OCI-LY3 (cell line): Measurements from ENCODE around the gene PI4KB.

ENCODE experiments used
- H2AFZ ChIP-seq: fragments of 200-600, 300-600 bp; shearing (Covaris generic); 2 replicates; pipeline ENCODE4 v1.6.0; 2014; ENCODE audit warnings: antibody characterized with exemption, low read depth, low read length
- H3K27ac ChIP-seq: fragments of 200-600, 300-600 bp; sonication (generic); 2 replicates; pipeline ENCODE4 v1.5.1; 2014; ENCODE audit warnings: mild to moderate bottlenecking, low read length, moderate library complexity, mixed read lengths
- H3K27me3 ChIP-seq: fragments of 200-600, 300-600 bp; sonication (generic); 2 replicates; pipeline ENCODE4 v1.6.1; 2014; ENCODE audit warnings: low read depth, low read length, mixed read lengths
- H3K36me3 ChIP-seq: fragments of 200-600, 300-600 bp; sonication (generic); replicated peaks from 2 replicates; pipeline ENCODE3; 2014; ENCODE audit warnings: low read depth, low read length, mixed read lengths
- H3K4me1 ChIP-seq: fragments of 300-600, 200-600 bp; sonication (generic); 2 replicates; pipeline ENCODE4 v1.6.1; 2014; ENCODE audit warnings: low read length, mixed read lengths
- H3K4me2 ChIP-seq: fragments of 200-600, 300-600 bp; sonication (generic); 2 replicates; pipeline ENCODE4 v1.6.1; 2014; ENCODE audit warnings: low read length, mixed read lengths
- H3K4me3 ChIP-seq: fragments of 300-600, 200-600 bp; sonication (generic); 2 replicates; pipeline ENCODE4 v1.5.1; 2014; ENCODE audit warnings: antibody characterized with exemption, mild to moderate bottlenecking, low read length, moderate library complexity
- H3K79me2 ChIP-seq: fragments of 300-600, 200-600 bp; shearing (Covaris generic); 2 replicates; pipeline ENCODE4 v1.6.1; 2014; ENCODE audit warnings: mild to moderate bottlenecking, low read length, mixed read lengths
- H3K9ac ChIP-seq: fragments of 300-600, 200-600 bp; shearing (Covaris generic); 2 replicates; pipeline ENCODE4 v1.6.0; 2014; ENCODE audit warnings: mild to moderate bottlenecking, low read length, moderate library complexity
- H3K9me3 ChIP-seq: fragments of 200-600, 300-600 bp; shearing (Covaris generic); 2 replicates; pipeline ENCODE4 v1.6.1; 2014; ENCODE audit warnings: low read length, mixed read lengths; ENCODE audit not compliant: insufficient read depth
- H4K20me1 ChIP-seq: fragments of 200-600, 300-600 bp; sonication (generic); 2 replicates; pipeline ENCODE4 v1.6.1; 2016; ENCODE audit warnings: low read length, mixed read lengths; ENCODE audit not compliant: insufficient read depth
- CTCF ChIP-seq: fragments of 200-600, 300-600 bp; sonication (generic); IDR thresholded peaks from 2 replicates; pipeline ENCODE4 v1.5.1; 2014; ENCODE audit warnings: antibody characterized with exemption, low read length, low read depth
- EZH2phosphoT487 ChIP-seq: fragments of 200-600 bp; shearing (Covaris generic); IDR thresholded peaks from 2 replicates; pipeline ENCODE4 v1.6.1; 2018; ENCODE audit warnings: antibody characterized with exemption, mixed run types, low read depth

Gene PI4KB

GRCh38 chr1:151311589-151312331, 15.5 kb downstream of the PI4KB start:
- Histone ChIP-seq H2AFZ (no peak overlapping the region), H3K9me3 (no peaks in the 10 kb centered on the region), H3K27me3 (no peaks in the 10 kb centered on the region), H3K4me3 (no peak overlapping the region), H3K9ac (no peak overlapping the region), H3K4me2 (no peak overlapping the region), H3K79me2 (peaks cover 24% of the 10 kb centered on the region; the same call in 1 of the 2 replicates), H3K27ac (no peak overlapping the region), H3K36me3 (peaks cover 79% of the 10 kb centered on the region), H3K4me1 (no peaks in the 10 kb centered on the region), H4K20me1 (peaks cover 19% of the 10 kb centered on the region; the same call in 1 of the 2 replicates)
- no peak for TF ChIP-seq EZH2phosphoT487
- TF ChIP-seq CTCF, result no peak

- Histone ChIP-seq H3K4me1 (no peaks in the 10 kb centered on the region), H3K4me3 (no peak overlapping the region), H2AFZ (no peak overlapping the region), H3K27ac (no peak overlapping the region), H4K20me1 (peaks cover 19% of the 10 kb centered on the region; the same call in 1 of the 2 replicates), H3K9ac (no peak overlapping the region), H3K27me3 (no peaks in the 10 kb centered on the region), H3K36me3 (peaks cover 81% of the 10 kb centered on the region), H3K4me2 (no peak overlapping the region), H3K79me2 (peaks cover 24% of the 10 kb centered on the region; the same call in 1 of the 2 replicates), H3K9me3 (no peaks in the 10 kb centered on the region)
- TF ChIP-seq CTCF (no peak), EZH2phosphoT487 (no peak)
These were observed 16.2 kb downstream of the PI4KB start for GRCh38 chr1:151311011-151311410.

GRCh38 chr1:151309811-151310323, 17.3 kb downstream of the PI4KB start:
- Histone ChIP-seq H3K27me3 (no peaks in the 10 kb centered on the region), H3K9ac (no peak overlapping the region), H3K4me2 (no peak overlapping the region), H3K4me1 (no peaks in the 10 kb centered on the region), H3K9me3 (no peaks in the 10 kb centered on the region), H3K4me3 (no peak overlapping the region), H3K36me3 (peaks cover 83% of the 10 kb centered on the region), H3K27ac (no peak overlapping the region), H2AFZ (no peak overlapping the region), H3K79me2 (peaks cover 24% of the 10 kb centered on the region; the same call in 1 of the 2 replicates), H4K20me1 (peaks cover 19% of the 10 kb centered on the region; the same call in 1 of the 2 replicates)
- TF ChIP-seq EZH2phosphoT487 (no peak), CTCF (no peak)

- Histone ChIP-seq H3K36me3 (peaks cover 67% of the 10 kb centered on the region), H3K9ac (no peak overlapping the region)
These were observed 32.3 kb downstream of the PI4KB start for GRCh38 chr1:151294742-151295462.

More at GRCh38 chr1:151294742-151295462, 32.3 kb downstream of the PI4KB start:
- H3K4me2 ChIP-seq, result no peak overlapping the region
- no peaks in the 10 kb centered on the region for H4K20me1 ChIP-seq
- H3K4me3 ChIP-seq, result no peak overlapping the region
- H3K79me2 ChIP-seq, result no peaks in the 10 kb centered on the region
- H3K9me3 ChIP-seq, result no peaks in the 10 kb centered on the region
- no peaks in the 10 kb centered on the region for H3K4me1 ChIP-seq
- H2AFZ ChIP-seq, result no peak overlapping the region
- no peak overlapping the region for H3K27ac ChIP-seq
- TF ChIP-seq EZH2phosphoT487, result no peak
- TF ChIP-seq CTCF, result no peak
- no peaks in the 10 kb centered on the region for H3K27me3 ChIP-seq
